GM12878 (cell line): Measurements from ENCODE around the gene RREB1. TPM values are rescaled to one million over a fixed set of nuclear protein-coding genes. Genes with fewer than 3 reads are reported as not detected.

ENCODE experiments used
- EED ChIP-seq: sonication (generic); IDR thresholded peaks from 2 replicates; pipeline ENCODE4 v1.6.1; 2016; ENCODE audit warnings: antibody characterized with exemption, low read depth
- EP300 ChIP-seq, 2 experiments: fragments of 150-350 bp in 1 of 2; IDR thresholded peaks; 2 replicates each; pipeline ENCODE4 v1.6.1; 2011 to 2012; ENCODE audit warnings: low read depth in 2 of 2, low read length in 2 of 2, borderline replicate concordance in 1 of 2, improper control_type of control experiment in 1 of 2, inconsistent platforms in 1 of 2; ENCODE audit not compliant: control insufficient read depth in 1 of 2
- FOXM1 ChIP-seq: IDR thresholded peaks from 2 replicates; pipeline ENCODE4 v1.6.1; 2012; ENCODE audit warnings: low read depth, mild to moderate bottlenecking, inconsistent platforms, low read length, moderate library complexity
- GABPA ChIP-seq: IDR thresholded peaks from 2 replicates; pipeline ENCODE4 v1.6.1; 2014; ENCODE audit warnings: antibody characterized with exemption, low read depth, mild to moderate bottlenecking, inconsistent platforms
- HCFC1 ChIP-seq: fragments of 150-350 bp; IDR thresholded peaks from 2 replicates; pipeline ENCODE4 v1.6.1; 2014; ENCODE audit warnings: low read length
- JUNB ChIP-seq: IDR thresholded peaks from 2 replicates; pipeline ENCODE4 v1.6.1; 2016; ENCODE audit warnings: antibody characterized with exemption, mild to moderate bottlenecking
- MEF2B ChIP-seq: fragments of 450-650 bp; IDR thresholded peaks from 2 replicates; pipeline ENCODE4 v1.6.1; 2018; ENCODE audit warnings: mild to moderate bottlenecking, moderate library complexity; ENCODE audit not compliant: partially characterized antibody, poor library complexity, severe bottlenecking
- NR2C2 ChIP-seq: IDR thresholded peaks from 2 replicates; pipeline ENCODE4 v1.6.1; 2011; ENCODE audit warnings: borderline replicate concordance, low read depth; ENCODE audit not compliant: control insufficient read depth, insufficient read length
- NR2F1 ChIP-seq: fragments of 450-650 bp; conservative IDR thresholded peaks from 2 replicates; pipeline ENCODE4 v1.6.1; 2017; ENCODE audit warnings: mild to moderate bottlenecking
- SP1 ChIP-seq: IDR thresholded peaks from one replicate; pipeline ENCODE4 v1.6.1; 2011; ENCODE audit warnings: low read depth, low read length
- TAF1 ChIP-seq: IDR thresholded peaks from 2 replicates; pipeline ENCODE4 v1.6.1; 2011; ENCODE audit warnings: mild to moderate bottlenecking, low read depth, low read length, borderline replicate concordance
- TCF7 ChIP-seq: IDR thresholded peaks from 2 replicates; pipeline ENCODE4 v1.6.1; 2014; ENCODE audit warnings: antibody characterized with exemption, borderline replicate concordance
- USF1 ChIP-seq: IDR thresholded peaks from 2 replicates; pipeline ENCODE4 v1.6.1; 2011; ENCODE audit warnings: borderline replicate concordance, low read depth, mild to moderate bottlenecking, moderate library complexity, mixed read lengths, low read length; ENCODE audit not compliant: insufficient read depth; ENCODE audit errors: extremely low read length
- YBX1 ChIP-seq: fragments of 450-650 bp; IDR thresholded peaks from 2 replicates; pipeline ENCODE4 v1.6.1; 2016; ENCODE audit warnings: antibody characterized with exemption
- YY1 ChIP-seq: IDR thresholded peaks from 2 replicates; pipeline ENCODE4 v1.6.1; 2011; ENCODE audit warnings: low read depth, mild to moderate bottlenecking, low read length
- ZZZ3 ChIP-seq: IDR thresholded peaks from 2 replicates; pipeline ENCODE4 v1.6.1; 2011; ENCODE audit warnings: low read depth; ENCODE audit not compliant: control insufficient read depth, insufficient read length
- polyA plus RNA-seq, 11 experiments: library from polyadenylated mRNA; depleted of rRNA in 4 of 11; unstranded in 6 of 11; stranded (reverse) in 5 of 11; fragments of >200 nt; fragmentation: Nextera tagmentation in 4 of 11; fragmentation: Illumina TruSeq in 1 of 11; extraction: Ambion mirVana in 4 of 11; extraction: Trizol in 1 of 11; gene quantifications; 1 replicate in 1 of 11; 2 replicates in 10 of 11; pipeline versions ENCODE4 v1.2.1 to v1.2.3, GENCODE V29; 2011 to 2016; ENCODE audit warnings: inconsistent platforms in 2 of 11, missing spikeins in 2 of 11, low read depth in 1 of 11
- total RNA-seq, 4 experiments: library from RNA; depleted of rRNA in 3 of 4; stranded (reverse); fragments of >200 nt in 3 of 4; fragmentation: Illumina TruSeq in 1 of 4; extraction: Trizol in 1 of 4; gene quantifications; 2 replicates each; pipeline versions ENCODE4 v1.2.1 to v1.2.3, GENCODE V29; 2013 to 2021
- TF ChIP-seq, protein P1 (sequence below): fragments of 450-650 bp; formaldehyde crosslinking; IDR thresholded peaks from 2 replicates; pipeline ENCODE4 v1.5.0; 2022; ENCODE audit warnings: mild to moderate bottlenecking, missing genetic modification characterization
- TF ChIP-seq, protein P2 (sequence below): fragments of 450-650 bp; IDR thresholded peaks from 2 replicates; pipeline ENCODE4 v1.6.1; 2018; ENCODE audit warnings: mild to moderate bottlenecking, low read depth, moderate library complexity; ENCODE audit not compliant: partially characterized antibody

Gene RREB1
- total and polyA plus RNA-seq, 10 of the 15 experiments (the other 5 are each of a cell fraction or from before 2014, with no cell fraction given) = 1.9 to 30.3 (median 8.6) TPM

GRCh38 chr6:7154341-7155139 is 46.8 kb downstream of the RREB1 start (continued):
- TF ChIP-seq, protein P1, sequence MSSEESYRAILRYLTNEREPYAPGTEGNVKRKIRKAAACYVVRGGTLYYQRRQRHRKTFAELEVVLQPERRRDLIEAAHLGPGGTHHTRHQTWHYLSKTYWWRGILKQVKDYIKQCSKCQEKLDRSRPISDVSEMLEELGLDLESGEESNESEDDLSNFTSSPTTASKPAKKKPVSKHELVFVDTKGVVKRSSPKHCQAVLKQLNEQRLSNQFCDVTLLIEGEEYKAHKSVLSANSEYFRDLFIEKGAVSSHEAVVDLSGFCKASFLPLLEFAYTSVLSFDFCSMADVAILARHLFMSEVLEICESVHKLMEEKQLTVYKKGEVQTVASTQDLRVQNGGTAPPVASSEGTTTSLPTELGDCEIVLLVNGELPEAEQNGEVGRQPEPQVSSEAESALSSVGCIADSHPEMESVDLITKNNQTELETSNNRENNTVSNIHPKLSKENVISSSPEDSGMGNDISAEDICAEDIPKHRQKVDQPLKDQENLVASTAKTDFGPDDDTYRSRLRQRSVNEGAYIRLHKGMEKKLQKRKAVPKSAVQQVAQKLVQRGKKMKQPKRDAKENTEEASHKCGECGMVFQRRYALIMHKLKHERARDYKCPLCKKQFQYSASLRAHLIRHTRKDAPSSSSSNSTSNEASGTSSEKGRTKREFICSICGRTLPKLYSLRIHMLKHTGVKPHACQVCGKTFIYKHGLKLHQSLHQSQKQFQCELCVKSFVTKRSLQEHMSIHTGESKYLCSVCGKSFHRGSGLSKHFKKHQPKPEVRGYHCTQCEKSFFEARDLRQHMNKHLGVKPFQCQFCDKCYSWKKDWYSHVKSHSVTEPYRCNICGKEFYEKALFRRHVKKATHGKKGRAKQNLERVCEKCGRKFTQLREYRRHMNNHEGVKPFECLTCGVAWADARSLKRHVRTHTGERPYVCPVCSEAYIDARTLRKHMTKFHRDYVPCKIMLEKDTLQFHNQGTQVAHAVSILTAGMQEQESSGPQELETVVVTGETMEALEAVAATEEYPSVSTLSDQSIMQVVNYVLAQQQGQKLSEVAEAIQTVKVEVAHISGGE (CRISPR knock-in tag) = 0 out of 2 replicates have a peak, but pooled peaks have one; percentile 49
- TF ChIP-seq YBX1 (no peak), MEF2B (peak; percentile 75), EED (peak; percentile 97), USF1 (no peak), TCF7 (0 out of 2 replicates have a peak, but pooled peaks have one; percentile 14), GABPA (peak; percentile 32; the same call in 1 of the 2 replicates), FOXM1 (peak; percentile 92), TAF1 (peak; percentile 37; the same call in 1 of the 2 replicates), EP300 (IDR thresholded peaks at IDR 0.05; ENCODE audit: borderline replicate concordance in 1 of 2, control insufficient read depth in 1 of 2, low read depth in 2 of 2, low read length in 2 of 2) (peak; percentile 88 to 92; a peak in 3 of 4 replicates), NR2F1 (peak; percentile 99), SP1 (peak; percentile 53), NR2C2 (no peak), YY1 (no peak), HCFC1 (no peak), JUNB (peak; percentile 96), ZZZ3 (no peak)
- TF ChIP-seq, protein P2, sequence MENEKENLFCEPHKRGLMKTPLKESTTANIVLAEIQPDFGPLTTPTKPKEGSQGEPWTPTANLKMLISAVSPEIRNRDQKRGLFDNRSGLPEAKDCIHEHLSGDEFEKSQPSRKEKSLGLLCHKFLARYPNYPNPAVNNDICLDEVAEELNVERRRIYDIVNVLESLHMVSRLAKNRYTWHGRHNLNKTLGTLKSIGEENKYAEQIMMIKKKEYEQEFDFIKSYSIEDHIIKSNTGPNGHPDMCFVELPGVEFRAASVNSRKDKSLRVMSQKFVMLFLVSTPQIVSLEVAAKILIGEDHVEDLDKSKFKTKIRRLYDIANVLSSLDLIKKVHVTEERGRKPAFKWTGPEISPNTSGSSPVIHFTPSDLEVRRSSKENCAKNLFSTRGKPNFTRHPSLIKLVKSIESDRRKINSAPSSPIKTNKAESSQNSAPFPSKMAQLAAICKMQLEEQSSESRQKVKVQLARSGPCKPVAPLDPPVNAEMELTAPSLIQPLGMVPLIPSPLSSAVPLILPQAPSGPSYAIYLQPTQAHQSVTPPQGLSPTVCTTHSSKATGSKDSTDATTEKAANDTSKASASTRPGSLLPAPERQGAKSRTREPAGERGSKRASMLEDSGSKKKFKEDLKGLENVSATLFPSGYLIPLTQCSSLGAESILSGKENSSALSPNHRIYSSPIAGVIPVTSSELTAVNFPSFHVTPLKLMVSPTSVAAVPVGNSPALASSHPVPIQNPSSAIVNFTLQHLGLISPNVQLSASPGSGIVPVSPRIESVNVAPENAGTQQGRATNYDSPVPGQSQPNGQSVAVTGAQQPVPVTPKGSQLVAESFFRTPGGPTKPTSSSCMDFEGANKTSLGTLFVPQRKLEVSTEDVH = no peak
